Activated CD4-positive, alpha-beta T cell treated with anti-CD3 and anti-CD28 coated beads, Interleukin-2, amount 10 ng/mL, durations not matched to agents 24 days and 14 days (primary cell): ENCODE data around the gene RAB4B. TPM values are rescaled to one million over a fixed set of nuclear protein-coding genes. Genes with fewer than 3 reads are reported as not detected.
"Not testable (repeated sequence)": the region's sequence is repeated elsewhere in the genome, so short reads cannot be mapped to it uniquely, and the experiment has no call there.

Experiments used
- DNase-seq: peaks from one replicate; pipeline ENCODE4 v3.0.0; 2022
- H3K27ac Mint-ChIP-seq: one replicate; pipeline ENCODE4 v1.8.0; 2022; ENCODE audit warnings: mild to moderate bottlenecking, mixed read lengths
- H3K27me3 Mint-ChIP-seq: one replicate; pipeline ENCODE4 v1.8.0; 2022; ENCODE audit warnings: mixed read lengths
- H3K36me3 Mint-ChIP-seq: one replicate; pipeline ENCODE4 v1.8.0; 2022; ENCODE audit warnings: low read depth, mild to moderate bottlenecking, mixed read lengths
- H3K4me1 Mint-ChIP-seq: one replicate; pipeline ENCODE4 v1.8.0; 2021; ENCODE audit warnings: mixed read lengths
- H3K4me3 Mint-ChIP-seq: one replicate; pipeline ENCODE4 v1.8.0; 2022; ENCODE audit warnings: mild to moderate bottlenecking, moderate library complexity, mixed read lengths
- H3K9me3 Mint-ChIP-seq: one replicate; pipeline ENCODE4 v1.8.0; 2021; ENCODE audit warnings: mixed read lengths
- intact Hi-C: fragments of 100-400 bp; cut with micrococcal nuclease; formaldehyde crosslinking; loops from one replicate; pipeline ENCODE4 v1.15.1; 2023
- total RNA-seq: library from RNA; stranded (reverse); gene quantifications from 2 replicates; pipeline ENCODE4 v1.2.3, GENCODE V29; 2022

RAB4B gene
- total RNA-seq, 1 donor from 2014 or later = 36.3 TPM

GRCh38 chr19:40758491-40758890 lies 19.6 kb upstream of the RAB4B start:
- Mint-ChIP-seq H3K9me3 (no peaks in the 10 kb centered on the region), H3K4me3 (no peak overlapping the region), H3K4me1 (peaks cover 44% of the 10 kb centered on the region), H3K36me3 (peaks cover 73% of the 10 kb centered on the region), H3K27me3 (no peaks in the 10 kb centered on the region), H3K27ac (peak overlapping the region; percentile 38)
- no peak for DNase-seq
- intact Hi-C loops = loop anchor here (10.0 kb wide), 1 partner anchor 94 kb away; no protein-coding TSS in a partner anchor

GRCh38 chr19:40759352-40759751 lies 18.7 kb upstream of the RAB4B start:
- H3K36me3 Mint-ChIP-seq = peaks cover 79% of the 10 kb centered on the region
- intact Hi-C loops = loop anchor here (10.0 kb wide), 1 partner anchor 95 kb away; no protein-coding TSS in a partner anchor
- peaks cover 49% of the 10 kb centered on the region for H3K4me1 Mint-ChIP-seq
- H3K9me3 Mint-ChIP-seq = no peaks in the 10 kb centered on the region
- no peak overlapping the region for H3K27ac Mint-ChIP-seq
- no peaks in the 10 kb centered on the region for H3K27me3 Mint-ChIP-seq
- H3K4me3 Mint-ChIP-seq = no peak overlapping the region
- no peak for DNase-seq

GRCh38 chr19:40762754-40763470 lies 15.1 kb upstream of the RAB4B start:
- Mint-ChIP-seq H3K27ac (peak overlapping the region; percentile 42), H3K4me3 (no peak overlapping the region), H3K36me3 (peaks cover 81% of the 10 kb centered on the region), H3K4me1 (peaks cover 43% of the 10 kb centered on the region), H3K27me3 (no peaks in the 10 kb centered on the region), H3K9me3 (no peaks in the 10 kb centered on the region)
- intact Hi-C loops = no loop called here
- no peak for DNase-seq

GRCh38 chr19:40763526-40763925 lies 14.5 kb upstream of the RAB4B start:
- intact Hi-C loops = no loop called here
- Mint-ChIP-seq H3K27me3 (no peaks in the 10 kb centered on the region), H3K27ac (peak overlapping the region; percentile 37), H3K4me3 (no peak overlapping the region), H3K36me3 (peaks cover 76% of the 10 kb centered on the region), H3K4me1 (peaks cover 40% of the 10 kb centered on the region), H3K9me3 (no peaks in the 10 kb centered on the region)
- DNase-seq = no peak

- Mint-ChIP-seq H3K27me3 (no peaks in the 10 kb centered on the region), H3K4me3 (peak overlapping the region; percentile 19), H3K27ac (peak overlapping the region; percentile 72), H3K9me3 (no peaks in the 10 kb centered on the region), H3K4me1 (peaks cover 40% of the 10 kb centered on the region), H3K36me3 (peaks cover 78% of the 10 kb centered on the region)
- intact Hi-C loops = no loop called here
- DNase-seq = no peak
Measured at GRCh38 chr19:40763963-40764362, 14.1 kb upstream of the RAB4B start.

- H3K27ac Mint-ChIP-seq, H3K9me3 Mint-ChIP-seq, H3K4me3 Mint-ChIP-seq, DNase-seq, intact Hi-C loops, H3K27me3 Mint-ChIP-seq: not testable (repeated sequence)
- H3K4me1 Mint-ChIP-seq = peaks cover 39% of the 10 kb centered on the region
- peaks cover 79% of the 10 kb centered on the region for H3K36me3 Mint-ChIP-seq
Measured at GRCh38 chr19:40766385-40766784, 11.7 kb upstream of the RAB4B start.

- H3K4me1 Mint-ChIP-seq = peaks cover 23% of the 10 kb centered on the region
Measured at GRCh38 chr19:40768869-40769268, 9.2 kb upstream of the RAB4B start.

GRCh38 chr19:40771101-40771862 lies 6.8 kb upstream of the RAB4B start:
- Mint-ChIP-seq H3K36me3 (peaks cover 35% of the 10 kb centered on the region), H3K4me1 (peaks cover 19% of the 10 kb centered on the region)
- peak; percentile 67 for DNase-seq
- not testable (repeated sequence) for H3K27ac Mint-ChIP-seq, H3K27me3 Mint-ChIP-seq, H3K4me3 Mint-ChIP-seq, H3K9me3 Mint-ChIP-seq
- intact Hi-C loops = loop anchor here (10.0 kb wide), 1 partner anchor 584 kb away; the partner anchor contains the start of gene TGFB1

More at GRCh38 chr19:40768869-40769268, 9.2 kb upstream of the RAB4B start:
- no peaks in the 10 kb centered on the region for H3K9me3 Mint-ChIP-seq
- intact Hi-C loops = no loop called here
- no peak overlapping the region for H3K27ac Mint-ChIP-seq
- H3K27me3 Mint-ChIP-seq = no peaks in the 10 kb centered on the region
- no peak for DNase-seq
- peaks cover 57% of the 10 kb centered on the region for H3K36me3 Mint-ChIP-seq
- H3K4me3 Mint-ChIP-seq = no peak overlapping the region

- no peak within 1 kb of the TSS for H3K4me3 Mint-ChIP-seq
- peak within 1 kb of the TSS; percentile 49 for H3K27ac Mint-ChIP-seq
- H3K27me3 Mint-ChIP-seq = no peaks in the 10 kb centered on the region
- no peaks in the 10 kb centered on the region for H3K9me3 Mint-ChIP-seq
- intact Hi-C loops = loop anchor here (10.0 kb wide), 1 partner anchor 580 kb away; the partner anchor contains the start of gene TGFB1
- no peak for DNase-seq
- peaks cover 48% of the 10 kb centered on the region for H3K4me1 Mint-ChIP-seq
- H3K36me3 Mint-ChIP-seq = peaks cover 13% of the 10 kb centered on the region
Measured at GRCh38 chr19:40774916-40775631, 3.0 kb upstream of the RAB4B start, which contains the start of gene MIA. MIA (plus strand) TSS chr19:40775521; CDS start chr19:40775543, 22 bp downstream.

GRCh38 chr19:40775632-40776022 lies 2.4 kb upstream of the RAB4B start:
- intact Hi-C loops = loop anchor here (10.0 kb wide), 1 partner anchor 579 kb away; the partner anchor contains the start of gene TGFB1
- H3K4me3 Mint-ChIP-seq = no peak overlapping the region
- no peak for DNase-seq

GRCh38 chr19:40776364-40776763 lies 1.7 kb upstream of the RAB4B start:
- Mint-ChIP-seq H3K4me3 (no peak overlapping the region), H3K36me3 (peaks cover 9% of the 10 kb centered on the region), H3K9me3 (no peaks in the 10 kb centered on the region), H3K27ac (peak overlapping the region; percentile 49), H3K27me3 (no peaks in the 10 kb centered on the region), H3K4me1 (peaks cover 52% of the 10 kb centered on the region)
- intact Hi-C loops = loop anchor here (10.0 kb wide), 1 partner anchor 578 kb away; the partner anchor contains the start of gene TGFB1
- no peak for DNase-seq

More at GRCh38 chr19:40775632-40776022, 2.4 kb upstream of the RAB4B start:
- no peak overlapping the region for H3K27ac Mint-ChIP-seq
- H3K27me3 Mint-ChIP-seq = no peaks in the 10 kb centered on the region
- H3K9me3 Mint-ChIP-seq = no peaks in the 10 kb centered on the region
- peaks cover 13% of the 10 kb centered on the region for H3K36me3 Mint-ChIP-seq
- H3K4me1 Mint-ChIP-seq = peaks cover 51% of the 10 kb centered on the region

GRCh38 chr19:40776932-40777644 lies 959 bp upstream of the RAB4B start:
- Mint-ChIP-seq H3K4me1 (peaks cover 53% of the 10 kb centered on the region), H3K36me3 (peaks cover 10% of the 10 kb centered on the region), H3K27ac (peak overlapping the region; percentile 96), H3K27me3 (no peaks in the 10 kb centered on the region), H3K4me3 (peak overlapping the region; percentile 94), H3K9me3 (no peaks in the 10 kb centered on the region)
- DNase-seq = peak; percentile 96
- intact Hi-C loops = loop anchor here (1.0 to 10.0 kb wide), 4 partner anchors 22 to 578 kb away; partner anchors contain the start of genes SNRPA and TGFB1

- H3K4me3 Mint-ChIP-seq = peak overlapping the region; percentile 94
- H3K36me3 Mint-ChIP-seq = peaks cover 12% of the 10 kb centered on the region
- H3K4me1 Mint-ChIP-seq = peaks cover 53% of the 10 kb centered on the region
- no peaks in the 10 kb centered on the region for H3K27me3 Mint-ChIP-seq
- H3K27ac Mint-ChIP-seq = peak overlapping the region; percentile 96
- H3K9me3 Mint-ChIP-seq = no peaks in the 10 kb centered on the region
- intact Hi-C loops = loop anchor here (1.0 to 10.0 kb wide), 4 partner anchors 22 to 577 kb away; partner anchors contain the start of genes SNRPA and TGFB1
- DNase-seq = no peak
Measured at GRCh38 chr19:40777645-40777936, 456 bp upstream of the RAB4B start.
